ENCODE measurements around the gene MFSD11.

DNA sequence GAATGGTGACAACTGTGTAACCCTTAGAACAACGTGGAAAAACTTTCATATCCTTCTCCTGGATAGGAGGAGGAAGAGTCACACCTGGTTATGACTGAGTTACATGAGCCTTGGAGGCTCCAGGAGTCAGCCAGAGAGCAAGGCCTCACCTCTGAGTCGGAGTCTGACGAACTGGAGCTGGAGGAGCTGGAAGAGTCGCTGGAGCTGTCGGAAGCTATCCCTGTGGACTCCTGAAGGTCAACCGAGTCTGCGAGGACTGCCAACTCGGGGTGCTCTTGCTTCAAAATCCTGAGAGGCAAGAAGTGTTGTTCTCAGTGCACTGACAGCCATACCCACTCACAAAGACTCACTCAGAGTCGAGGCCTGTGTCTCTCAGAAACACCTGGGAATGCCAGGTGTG is 17.7 kb upstream of the MFSD11 start:
- TF ChIP-seq, protein P1, sequence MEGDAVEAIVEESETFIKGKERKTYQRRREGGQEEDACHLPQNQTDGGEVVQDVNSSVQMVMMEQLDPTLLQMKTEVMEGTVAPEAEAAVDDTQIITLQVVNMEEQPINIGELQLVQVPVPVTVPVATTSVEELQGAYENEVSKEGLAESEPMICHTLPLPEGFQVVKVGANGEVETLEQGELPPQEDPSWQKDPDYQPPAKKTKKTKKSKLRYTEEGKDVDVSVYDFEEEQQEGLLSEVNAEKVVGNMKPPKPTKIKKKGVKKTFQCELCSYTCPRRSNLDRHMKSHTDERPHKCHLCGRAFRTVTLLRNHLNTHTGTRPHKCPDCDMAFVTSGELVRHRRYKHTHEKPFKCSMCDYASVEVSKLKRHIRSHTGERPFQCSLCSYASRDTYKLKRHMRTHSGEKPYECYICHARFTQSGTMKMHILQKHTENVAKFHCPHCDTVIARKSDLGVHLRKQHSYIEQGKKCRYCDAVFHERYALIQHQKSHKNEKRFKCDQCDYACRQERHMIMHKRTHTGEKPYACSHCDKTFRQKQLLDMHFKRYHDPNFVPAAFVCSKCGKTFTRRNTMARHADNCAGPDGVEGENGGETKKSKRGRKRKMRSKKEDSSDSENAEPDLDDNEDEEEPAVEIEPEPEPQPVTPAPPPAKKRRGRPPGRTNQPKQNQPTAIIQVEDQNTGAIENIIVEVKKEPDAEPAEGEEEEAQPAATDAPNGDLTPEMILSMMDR (IDR thresholded peaks at IDR 0.05): no peak
- TF ChIP-seq EP300 (IDR thresholded peaks at IDR 0.05): no peak
- no peak for TF ChIP-seq POLR2AphosphoS5 (IDR thresholded peaks at IDR 0.05)
- no peak for TF ChIP-seq POLR2A (IDR thresholded peaks at IDR 0.05)
